Dermis microvascular lymphatic vessel endothelial cell (primary cell): Measurements from ENCODE around the gene SNORC. TPM values are rescaled to one million over a fixed set of nuclear protein-coding genes. Genes with fewer than 3 reads are reported as not detected.

Experiments used
- DNase-seq, 2 donors: peaks; one replicate each; pipeline versions ENCODE4 v3.0.0 to v3.0.0-alpha.2; 2010; ENCODE audit warnings: low read depth in 2 of 2
- total RNA-seq: library from RNA; depleted of rRNA; stranded (reverse); fragments of >200 nt; gene quantifications from 2 replicates; pipeline ENCODE4 v1.2.1, GENCODE V29; 2014

Gene SNORC
- total RNA-seq, 1 donor from 2014 or later: 0.13 TPM

DNA sequence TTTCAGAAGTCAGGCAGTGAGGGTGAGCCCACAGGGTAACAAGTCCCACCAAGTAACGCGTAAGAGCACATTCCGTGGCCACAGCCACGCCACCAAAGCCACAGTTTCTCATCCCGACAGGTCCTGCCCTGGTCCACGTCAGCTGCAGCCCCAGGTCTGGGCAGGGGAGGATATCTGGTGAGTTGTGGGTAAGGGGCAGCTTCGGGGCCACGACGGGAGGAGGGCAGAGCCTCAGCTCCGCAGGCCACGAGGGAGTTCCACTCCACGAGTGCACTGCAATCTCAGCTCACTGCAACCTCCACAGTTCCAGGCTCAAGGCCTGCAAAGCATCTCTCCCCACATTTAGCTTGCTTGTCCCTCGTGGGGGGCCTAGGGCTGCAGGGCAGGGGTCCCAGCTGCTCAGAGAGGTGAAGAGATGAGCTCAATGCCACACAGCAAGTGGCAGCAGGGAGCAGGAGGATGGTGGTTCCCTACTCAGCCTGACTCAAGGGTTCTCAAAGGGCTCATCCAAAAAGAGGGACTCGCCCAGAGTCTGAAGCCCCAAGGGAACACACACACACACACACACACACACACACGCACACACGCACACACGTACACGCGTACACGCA, 12.5 kb downstream of the SNORC start:
- DNase-seq: no peak

DNA sequence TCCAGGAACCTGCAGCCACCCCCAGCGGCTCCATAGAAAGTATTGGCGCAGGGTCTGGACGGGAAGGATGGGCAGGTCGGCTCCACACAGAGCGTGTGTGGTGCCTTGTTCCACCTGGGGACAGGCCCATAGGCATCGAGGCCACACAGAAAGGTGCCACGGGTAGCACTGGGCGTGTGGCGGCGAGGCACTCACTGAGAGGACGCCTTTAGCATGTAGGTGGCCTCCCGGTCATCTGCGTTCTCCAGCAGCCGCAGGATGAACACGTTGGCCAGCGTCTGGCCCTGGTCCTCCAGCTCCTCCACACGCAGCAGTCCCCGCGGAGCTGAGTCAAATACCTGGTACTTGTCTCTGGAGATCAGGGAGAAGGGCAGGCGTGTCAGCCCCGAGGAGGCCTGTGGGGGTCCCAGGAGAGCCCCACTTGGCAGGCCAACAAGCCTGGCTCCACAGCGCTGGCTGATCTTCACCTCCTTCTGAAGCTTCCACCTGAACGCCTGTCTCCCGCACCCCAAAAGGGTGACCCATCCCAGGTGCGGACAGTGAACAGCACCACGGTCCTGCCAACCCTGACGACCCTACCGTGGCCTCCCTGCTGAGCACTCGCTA, 13.2 kb downstream of the SNORC start:
- no peak for DNase-seq

DNA sequence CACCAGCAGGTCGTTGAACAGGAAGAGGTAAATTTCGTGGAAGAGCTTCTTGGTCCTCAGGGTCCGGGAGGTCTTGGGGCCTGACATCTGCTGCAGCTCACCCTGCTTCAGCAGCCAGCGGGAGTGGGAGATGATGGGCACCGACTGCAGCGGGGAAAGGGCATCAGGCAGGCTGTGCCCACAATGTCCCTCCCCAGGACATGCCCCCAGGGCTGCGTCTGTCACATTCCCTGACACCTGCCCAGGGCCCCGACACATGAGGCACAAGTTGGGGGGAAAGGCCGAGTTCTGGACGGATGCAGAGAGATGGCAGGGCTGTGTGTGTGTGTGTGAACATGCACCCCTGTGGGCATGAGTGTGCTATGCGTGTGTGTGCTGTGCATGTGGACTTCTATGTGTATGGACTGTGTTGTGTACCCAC, 13.9 kb downstream of the SNORC start:
- no peak for DNase-seq

DNA sequence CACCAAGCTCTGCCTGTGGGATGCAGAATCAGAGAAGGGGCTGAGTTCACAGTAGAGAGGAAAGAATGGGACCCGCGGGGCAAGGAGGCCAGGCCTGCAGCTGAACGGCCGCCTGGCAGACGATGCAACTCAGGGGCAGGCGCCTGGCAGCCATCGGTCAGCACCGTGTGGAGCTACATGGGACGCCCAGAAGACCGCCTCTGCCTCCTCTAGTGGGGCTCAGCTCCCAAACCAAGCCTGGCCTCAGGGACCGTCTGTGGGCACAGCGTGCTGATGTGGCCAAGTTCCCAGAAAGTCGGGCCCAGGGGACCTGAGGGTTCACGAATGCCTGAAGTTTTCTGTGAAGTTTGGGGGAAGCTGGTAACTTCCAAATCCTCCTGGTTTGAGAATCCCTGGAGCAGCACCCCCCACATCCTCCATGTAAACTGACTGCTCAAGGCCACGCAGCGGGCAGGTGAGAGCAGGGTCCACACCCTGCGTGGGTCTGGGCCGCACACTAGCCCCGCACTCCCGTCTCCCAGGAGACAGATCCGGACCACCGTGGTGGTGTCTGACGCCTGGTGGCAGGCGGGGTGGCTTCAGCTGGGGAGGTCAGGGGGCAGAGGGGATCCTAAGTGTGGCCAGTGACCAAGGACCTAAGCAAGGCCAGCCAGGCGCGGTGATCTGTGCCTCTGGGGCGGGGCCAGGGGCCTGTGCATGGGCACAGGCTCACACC, 14.6 kb downstream of the SNORC start:
- DNase-seq: no peak

DNA sequence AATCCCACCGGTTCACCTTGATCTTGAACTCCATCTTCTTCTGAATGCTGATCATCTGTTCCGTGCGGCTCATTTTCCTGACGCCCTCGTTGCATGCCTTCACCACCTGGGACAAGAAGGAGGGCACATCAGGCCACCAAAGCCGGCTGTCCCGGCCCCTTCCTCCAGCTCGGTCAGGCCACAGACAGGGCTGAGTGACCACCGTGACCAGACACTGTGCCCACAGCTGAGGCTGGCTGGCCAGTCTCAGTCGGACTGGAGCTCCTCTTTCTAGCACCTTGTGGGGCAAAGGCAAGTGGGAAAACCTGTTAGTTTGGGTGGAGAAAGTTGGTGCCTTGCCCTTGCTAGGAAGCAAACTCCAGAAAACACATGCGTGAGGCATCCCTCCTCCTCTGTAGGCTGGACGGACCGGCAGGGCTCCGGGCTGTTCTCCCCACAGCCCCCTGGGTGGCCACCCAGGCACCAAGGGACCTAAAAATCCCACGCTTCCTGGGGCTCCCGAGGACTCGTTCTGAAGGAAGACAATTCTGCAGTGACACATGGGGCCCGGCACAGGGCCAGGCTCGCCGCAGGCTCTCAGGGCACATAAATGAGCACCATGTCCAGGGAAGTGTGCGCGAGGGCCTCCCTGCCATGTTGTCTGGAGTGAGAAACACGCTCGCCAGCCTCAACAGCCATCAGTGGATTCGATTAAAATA, 15.3 kb downstream of the SNORC start:
- DNase-seq: no peak

DNA sequence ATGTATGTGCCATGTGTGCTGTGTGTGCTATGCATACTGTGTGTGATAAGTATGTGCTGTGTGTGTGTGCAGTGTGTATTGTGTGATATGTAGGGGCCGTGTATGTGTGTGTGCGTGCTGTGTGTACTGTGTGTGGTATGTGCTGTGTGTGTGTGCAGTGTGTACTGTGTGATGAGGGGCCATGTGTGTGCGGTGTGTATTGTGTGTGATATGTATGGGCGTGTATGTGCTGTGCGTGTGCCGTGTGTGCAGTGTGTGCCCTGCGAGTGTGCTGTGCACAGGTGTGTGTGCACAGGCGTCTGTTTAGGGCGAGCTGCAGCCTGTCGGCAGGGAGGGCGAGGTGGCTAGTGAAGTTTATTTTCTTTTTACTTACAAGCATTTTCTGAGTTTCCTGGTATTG, 16.1 kb downstream of the SNORC start:
- no peak for DNase-seq

DNA sequence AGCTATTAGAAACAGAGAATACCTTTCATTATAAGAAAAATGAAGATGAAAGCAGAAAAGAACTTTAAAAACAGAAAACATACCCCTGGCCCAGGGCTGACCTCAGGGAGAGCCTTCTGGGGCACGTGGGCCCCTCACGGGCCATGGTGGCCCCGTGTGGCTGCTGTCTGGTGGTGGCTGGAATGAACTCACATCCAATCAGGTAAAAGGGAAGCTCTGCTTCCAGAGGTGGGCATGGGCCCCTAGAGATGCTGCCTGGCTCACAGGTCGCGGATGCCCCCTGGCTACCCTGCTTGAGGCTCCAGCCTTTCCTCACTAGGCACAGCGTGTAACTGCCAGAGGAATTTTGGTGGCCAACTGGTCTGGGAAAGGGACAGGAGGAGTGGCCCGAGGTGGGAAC, 16.6 kb downstream of the SNORC start:
- DNase-seq: no peak

DNA sequence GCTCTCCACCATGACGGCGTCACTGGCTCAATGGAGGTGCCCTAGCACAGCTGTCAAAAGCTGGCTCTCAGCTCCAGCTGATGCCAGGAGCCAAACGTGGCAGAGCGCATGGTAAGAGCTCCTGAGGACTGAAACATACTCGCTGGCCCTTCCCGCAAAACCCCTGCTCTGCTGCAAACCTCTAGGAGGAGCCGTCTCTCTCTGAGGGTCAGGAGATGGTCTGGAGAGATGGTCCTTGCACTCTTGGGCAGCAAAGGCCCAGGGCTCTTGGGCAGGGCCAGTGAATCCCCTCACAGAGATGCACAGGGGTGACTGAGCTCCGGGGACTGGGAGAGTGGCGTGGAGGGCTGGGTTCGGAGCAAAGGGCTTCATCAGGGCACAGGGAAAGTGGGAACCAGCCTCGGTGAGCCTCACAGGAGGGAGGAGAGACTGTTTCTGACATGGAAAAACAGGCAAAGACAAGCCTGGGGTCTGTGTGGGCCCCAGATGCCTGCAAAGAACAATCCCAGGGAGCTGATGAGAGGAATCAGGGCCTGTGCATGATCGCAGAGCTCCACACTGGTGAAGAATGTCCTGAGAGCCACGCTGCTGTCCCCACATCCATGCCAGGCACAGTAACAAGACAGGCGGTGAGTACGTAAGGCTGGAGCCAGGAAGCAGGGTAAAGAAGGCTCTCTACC, 17.2 kb downstream of the SNORC start:
- DNase-seq: peak in 1 of 2 donors; percentile 13

DNA sequence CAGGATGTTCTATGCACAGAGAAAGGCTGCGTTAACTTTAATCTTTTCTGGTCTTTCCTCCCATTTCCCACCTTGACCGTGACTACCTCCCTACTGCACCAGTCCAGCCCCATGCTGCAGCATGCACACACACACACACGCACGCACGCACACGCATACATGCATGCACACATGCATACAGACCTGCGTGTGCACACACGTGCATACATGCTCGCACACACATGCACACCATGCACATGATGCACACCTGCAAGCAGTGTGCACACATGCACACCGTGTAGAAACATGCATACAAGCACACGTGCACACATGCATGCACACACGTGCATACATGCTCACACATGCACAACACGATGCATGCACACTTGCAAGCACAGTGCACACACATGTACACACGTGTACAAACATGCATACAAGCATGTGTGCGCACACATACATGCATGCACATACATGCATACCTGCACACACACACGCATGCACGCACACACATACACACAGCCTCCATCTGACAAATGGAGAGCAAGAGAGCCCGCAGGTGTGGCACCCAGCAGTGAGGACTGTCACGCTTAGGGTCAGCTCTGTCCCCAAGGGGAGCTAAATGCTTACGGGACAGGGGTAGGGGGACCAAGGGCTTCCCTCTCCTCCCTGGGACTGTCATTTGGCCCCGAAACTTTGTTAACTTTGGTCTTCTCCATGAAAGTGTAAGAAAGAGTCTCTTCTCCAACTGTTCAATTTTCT, 18.2 kb downstream of the SNORC start:
- DNase-seq: no peak

DNA sequence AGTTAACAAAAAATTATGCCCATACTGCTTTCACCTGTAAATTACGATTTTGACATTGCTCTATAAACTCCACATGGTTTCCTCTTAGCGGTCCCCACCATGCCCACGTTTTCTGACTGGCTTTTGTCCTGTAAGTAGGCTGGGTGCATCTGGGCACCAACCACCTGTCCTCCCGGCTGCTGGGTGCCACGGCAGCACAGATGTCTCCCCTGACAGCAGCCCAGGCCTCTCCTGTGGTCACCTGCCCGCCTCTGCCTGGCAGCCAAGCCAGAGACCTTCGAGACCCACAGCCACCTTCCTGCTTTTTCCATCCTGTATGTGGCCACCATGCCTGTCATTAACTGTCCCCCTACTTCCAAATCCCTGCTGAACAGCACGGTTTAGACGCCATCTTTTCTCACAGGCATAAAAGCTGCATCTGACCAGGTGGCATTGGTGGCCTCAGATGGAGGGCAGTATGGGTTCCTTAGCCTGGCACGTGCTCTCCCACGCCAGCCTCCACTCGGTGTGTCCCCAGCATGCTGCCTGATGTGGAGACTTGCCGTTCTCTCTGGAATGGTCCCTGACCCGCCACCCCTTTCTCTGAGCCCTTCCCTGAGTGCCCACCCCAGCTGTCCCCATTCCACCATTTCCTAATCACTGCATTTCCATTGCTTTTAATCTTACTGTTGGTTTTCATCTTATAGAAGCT, 18.9 kb downstream of the SNORC start:
- DNase-seq: no peak

DNA sequence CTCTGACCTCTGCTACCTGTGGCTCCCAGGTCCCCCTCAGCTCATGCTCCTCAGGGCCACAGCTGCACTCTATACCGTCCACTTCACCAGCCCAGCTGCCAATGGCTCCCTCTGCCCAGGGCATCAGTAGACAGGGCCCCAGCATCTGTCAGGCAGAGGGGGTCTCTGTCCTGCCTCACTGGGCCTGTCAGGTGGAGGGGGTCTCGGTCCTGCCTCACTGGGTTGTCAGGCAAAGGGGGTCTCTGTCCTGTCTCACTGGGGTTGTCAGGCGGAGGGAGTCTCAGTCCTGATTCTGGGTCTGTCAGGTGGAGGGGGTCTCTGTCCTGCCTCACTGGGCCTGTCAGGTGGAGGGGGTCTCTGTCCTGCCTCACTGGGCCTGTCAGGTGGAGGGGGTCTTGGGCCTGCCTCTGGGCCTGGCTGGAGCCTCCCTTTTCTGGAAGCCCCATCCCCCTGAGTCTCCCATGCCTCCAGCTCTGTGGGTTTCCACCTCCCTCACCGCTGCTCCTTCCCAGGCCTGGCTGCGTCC, 19.9 kb downstream of the SNORC start:
- DNase-seq: no peak

DNA sequence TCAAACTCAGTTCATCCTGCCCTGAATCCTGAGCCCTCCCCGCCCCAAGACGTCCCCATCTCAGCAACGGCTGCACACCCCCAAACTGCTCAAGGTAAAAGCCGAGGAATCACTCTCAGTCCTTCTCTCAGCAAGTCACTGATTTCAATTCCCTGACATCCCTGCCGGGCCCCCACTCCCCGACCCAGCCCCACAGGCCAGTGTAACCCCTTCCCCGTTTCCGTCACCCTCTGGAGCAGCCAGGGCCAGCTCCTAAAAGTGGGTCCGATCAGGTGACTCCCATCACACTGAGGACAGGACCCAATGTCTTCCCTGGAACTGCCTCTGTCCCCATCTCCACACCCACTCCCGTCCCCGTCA, 20.5 kb downstream of the SNORC start:
- DNase-seq: no peak

DNA sequence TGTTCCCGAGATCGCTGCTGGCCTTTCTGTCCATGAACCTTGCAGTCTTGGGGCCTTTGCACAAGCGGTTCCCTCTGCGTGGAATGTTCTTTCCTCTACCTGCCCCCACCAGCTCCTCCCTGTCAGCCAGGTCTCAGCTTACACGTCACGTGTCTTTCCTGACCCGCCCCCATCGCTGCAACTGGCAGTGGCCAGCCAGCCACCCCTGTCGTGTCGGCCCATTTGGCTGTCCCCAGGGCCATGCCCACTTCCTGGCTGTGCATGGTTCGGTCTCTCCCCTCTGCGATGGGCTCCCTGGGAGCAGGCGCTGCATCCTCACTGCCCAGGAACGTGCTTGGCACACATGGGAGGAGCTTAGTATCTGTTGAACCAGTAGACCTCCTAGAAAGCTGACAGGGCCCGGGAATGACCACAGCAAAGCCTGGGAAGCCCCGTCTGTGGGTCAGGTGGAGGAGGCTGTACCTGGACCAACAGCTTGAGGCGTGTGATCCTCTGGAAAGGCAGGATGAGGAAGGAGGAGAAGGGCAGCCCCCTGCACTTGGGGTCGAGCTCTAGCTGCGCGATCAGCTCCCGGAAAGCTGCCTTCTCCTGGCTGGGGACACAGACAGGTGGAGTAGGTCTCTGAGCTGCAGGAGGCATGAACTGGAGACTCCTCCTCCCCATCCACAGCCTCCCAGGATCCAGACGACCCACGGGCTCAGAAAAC, 21.0 kb downstream of the SNORC start:
- peak; percentile 21 to 51 for DNase-seq

DNA sequence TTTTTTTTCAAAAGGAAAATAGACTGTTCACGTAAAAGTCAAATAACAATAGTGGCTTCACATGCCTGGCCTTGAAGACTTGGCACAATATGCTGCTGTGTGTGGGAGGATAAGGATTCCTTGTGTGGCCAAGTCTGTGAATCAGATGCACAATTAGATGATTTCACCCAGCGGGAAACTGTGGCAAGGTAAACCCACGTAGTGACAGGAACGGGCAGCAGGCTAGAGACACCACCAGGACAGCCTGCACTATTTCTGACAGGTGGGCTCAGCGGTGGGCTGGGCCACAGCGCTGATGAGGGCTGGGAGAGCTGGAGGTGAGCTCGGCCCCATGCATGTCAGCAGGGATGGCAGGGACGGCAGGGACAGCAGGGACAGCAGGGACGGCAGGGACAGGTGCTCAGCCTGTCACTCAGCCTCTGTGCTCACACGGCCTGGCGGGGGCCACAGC, 21.6 kb downstream of the SNORC start:
- DNase-seq: peak in 1 of 2 donors; percentile 29

DNA sequence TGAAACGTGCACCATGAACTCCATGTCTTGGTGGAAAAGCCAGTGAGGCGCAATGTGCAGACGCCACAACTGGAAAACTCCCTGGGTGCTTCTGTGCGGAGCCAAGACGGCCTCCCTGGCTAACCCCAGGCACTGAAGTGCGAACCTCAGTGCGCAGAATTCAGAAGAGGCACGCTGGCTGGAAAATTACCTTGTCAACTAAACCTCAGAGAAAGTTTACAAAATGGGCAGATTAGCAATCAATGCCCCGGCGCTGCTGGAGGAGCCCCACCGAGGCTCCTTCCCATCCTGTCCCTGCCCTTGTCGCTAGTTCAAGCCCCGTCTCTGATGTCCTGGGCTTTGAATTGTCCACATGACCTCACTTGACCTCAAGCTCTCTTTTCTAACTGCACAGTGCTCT, 22.2 kb downstream of the SNORC start:
- DNase-seq: no peak

DNA sequence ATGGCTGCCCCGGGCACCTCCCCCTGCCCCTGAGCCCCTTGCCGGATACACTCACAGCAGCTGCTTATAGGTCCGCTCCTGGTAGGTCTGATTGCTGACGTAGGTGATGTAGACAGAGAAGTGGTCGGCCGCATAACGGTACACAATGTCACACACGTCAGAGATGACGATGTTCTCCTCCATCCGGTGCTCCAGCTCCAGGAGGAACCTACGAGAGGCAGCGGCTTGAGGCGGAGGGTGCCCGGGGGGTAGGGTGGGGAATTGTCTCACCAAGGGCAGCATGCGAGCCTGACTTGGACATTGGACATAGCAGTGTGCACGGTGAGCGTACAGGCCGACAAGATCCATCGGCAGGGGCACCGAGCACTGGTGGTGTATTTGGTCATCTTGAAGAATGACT, 22.8 kb downstream of the SNORC start:
- DNase-seq: no peak

DNA sequence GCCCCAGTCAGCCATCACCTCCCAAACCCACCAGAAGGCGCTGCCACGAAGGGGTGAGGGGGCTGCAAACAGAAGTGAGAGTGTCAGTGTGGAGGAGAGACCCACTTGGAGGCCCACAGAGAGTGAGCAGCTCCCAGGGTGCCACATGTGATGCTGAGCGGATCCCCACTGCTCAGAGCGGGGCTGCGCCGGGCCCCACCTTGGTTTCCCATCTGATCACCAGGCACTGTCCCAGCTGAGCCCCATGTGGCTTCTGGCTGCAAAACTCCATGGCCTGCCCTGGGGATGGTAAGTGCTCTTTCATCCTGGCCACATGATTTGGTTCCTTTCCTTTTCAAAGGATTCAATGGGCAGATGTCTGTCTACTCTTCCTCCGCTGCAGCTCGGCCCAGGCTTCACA, 23.8 kb downstream of the SNORC start:
- no peak for DNase-seq

DNA sequence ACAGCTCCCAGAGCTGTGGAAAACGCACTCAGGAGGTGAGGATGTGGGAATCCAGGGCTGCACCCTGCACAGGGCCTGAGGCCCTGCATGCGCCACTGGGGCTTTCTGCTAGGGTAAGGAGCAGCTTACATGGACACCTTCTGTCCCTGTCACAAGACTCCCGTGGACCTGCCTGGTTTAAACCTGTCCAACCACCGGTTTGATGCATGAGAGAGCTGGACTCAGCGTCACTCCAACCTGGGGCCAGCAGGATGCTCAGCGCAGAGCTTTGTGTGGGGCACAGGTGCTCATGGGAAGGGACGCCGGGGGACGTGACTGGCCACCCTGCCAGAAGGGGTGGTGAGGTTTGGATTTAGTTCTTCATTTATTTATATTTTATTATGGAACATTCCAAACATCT, 24.2 kb downstream of the SNORC start:
- no peak for DNase-seq

DNA sequence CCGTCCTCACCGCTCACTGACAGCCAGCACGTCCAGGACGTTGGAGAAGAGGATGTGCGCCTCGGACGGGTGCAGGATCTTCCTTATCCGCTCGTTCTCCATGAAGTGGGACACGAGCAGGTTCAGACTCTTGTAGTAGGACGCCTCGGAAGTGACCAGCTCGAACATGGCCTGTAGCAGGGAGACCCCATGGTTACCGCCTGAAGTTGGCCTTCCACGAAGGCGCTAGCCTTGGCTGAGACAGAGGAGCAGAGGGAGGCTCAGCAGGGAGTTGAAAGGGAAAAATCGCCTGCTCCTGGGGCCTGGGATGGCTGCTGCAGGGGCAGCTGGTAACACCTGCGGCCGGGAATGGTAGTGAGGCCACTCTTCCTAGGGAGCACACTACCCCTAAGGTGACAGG, 24.7 kb downstream of the SNORC start:
- DNase-seq: no peak

DNA sequence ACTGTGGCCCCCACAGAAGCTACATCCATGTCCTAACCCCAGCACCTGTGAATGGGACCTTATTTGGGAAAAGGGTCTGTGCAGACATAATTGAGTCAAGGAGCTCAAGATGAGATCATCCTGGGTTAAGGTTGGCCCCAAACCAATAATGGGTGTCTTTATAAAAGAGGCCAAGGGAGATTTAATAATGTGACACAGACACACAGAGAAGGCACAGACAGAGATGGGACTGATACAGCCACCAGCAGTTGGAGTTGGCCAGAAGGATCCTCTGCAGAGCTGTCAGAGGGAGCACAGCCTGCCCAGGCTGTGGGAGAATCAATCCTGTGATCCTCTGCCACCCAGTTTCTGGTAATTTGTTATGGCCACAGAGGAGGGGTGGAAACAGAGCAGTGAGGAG, 26.0 kb downstream of the SNORC start:
- no peak for DNase-seq
